Stimulated activated effector memory CD8-positive, alpha-beta T cell treated with anti-CD3 and anti-CD28 coated beads, Interleukin-12 subunit alpha, Interleukin-12 subunit beta, amount 100 ng/mL, for 72 hours (primary cell): ENCODE measurements around the gene NFATC3.

Source experiments
- ATAC-seq: fragments of 150-1000 bp; cut with Tn5 transposase; 2 replicates; pipeline ENCODE4 v1.10.0; 2021
- DNase-seq, 2 donors: peaks; one replicate each; pipeline ENCODE4 v3.0.0; 2021 to 2022; ENCODE audit warnings: low spot score in 2 of 2
- H3K27ac Mint-ChIP-seq: one replicate; pipeline ENCODE4 v1.8.0; 2022; ENCODE audit warnings: mild to moderate bottlenecking, mixed read lengths
- H3K36me3 Mint-ChIP-seq: one replicate; pipeline ENCODE4 v1.8.0; 2022; ENCODE audit warnings: mild to moderate bottlenecking, mixed read lengths
- H3K4me1 Mint-ChIP-seq: one replicate; pipeline ENCODE4 v1.8.0; 2022; ENCODE audit warnings: mixed read lengths
- H3K4me3 Mint-ChIP-seq: one replicate; pipeline ENCODE4 v1.8.0; 2022; ENCODE audit warnings: mild to moderate bottlenecking, mixed read lengths
- H3K9me3 Mint-ChIP-seq: one replicate; pipeline ENCODE4 v1.8.0; 2022; ENCODE audit warnings: mixed read lengths

NFATC3 gene

DNA sequence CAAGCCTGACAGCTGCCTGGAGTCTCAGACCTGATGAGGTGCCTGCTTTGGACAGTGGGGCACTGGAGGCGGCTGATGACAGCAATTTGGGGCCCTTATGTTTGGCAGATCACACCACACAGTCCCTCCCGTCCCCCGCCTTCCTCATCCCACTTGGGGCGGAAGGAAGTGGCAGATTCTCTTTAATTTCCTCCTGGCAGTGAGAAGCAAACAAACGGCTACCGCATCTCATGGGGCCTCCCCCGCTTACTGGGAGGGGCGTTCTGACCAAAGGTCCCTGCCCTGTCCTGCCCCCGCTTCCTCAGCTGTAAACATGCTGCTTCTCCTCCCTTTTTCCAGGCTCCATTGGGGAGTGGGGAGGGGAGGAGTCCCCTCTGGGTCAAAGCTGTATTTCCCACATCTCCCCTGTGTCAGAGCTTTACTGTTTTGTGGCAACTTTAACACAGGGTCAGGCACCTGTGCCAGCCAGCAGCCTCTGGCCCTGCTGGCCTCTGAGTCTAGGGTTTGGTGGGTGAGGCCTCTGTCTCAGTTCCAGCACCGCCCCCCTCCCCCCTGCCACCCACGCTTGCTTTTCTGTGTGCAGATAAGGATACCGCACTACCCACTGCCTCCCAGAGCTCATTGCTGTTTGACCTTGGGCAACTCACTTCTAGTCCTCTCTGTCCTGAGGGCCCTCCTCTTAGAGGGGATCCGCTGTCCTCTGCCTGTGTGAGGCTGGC is 5.4 kb upstream of the NFATC3 start:
- DNase-seq (peak; percentile 64 to 88), ATAC-seq (peak; percentile 67)
- peak overlapping the region; percentile 84 for H3K27ac Mint-ChIP-seq
- H3K36me3 Mint-ChIP-seq = peaks cover 46% of the 10 kb centered on the region
- no peaks in the 10 kb centered on the region for H3K9me3 Mint-ChIP-seq
- peak overlapping the region; percentile 80 for H3K4me3 Mint-ChIP-seq
- H3K4me1 Mint-ChIP-seq = peaks cover 84% of the 10 kb centered on the region

GRCh38 chr16:68081861-68082628 is 3.1 kb upstream of the NFATC3 start:
- Mint-ChIP-seq H3K4me1 (peaks cover 70% of the 10 kb centered on the region), H3K36me3 (peaks cover 43% of the 10 kb centered on the region), H3K27ac (peak overlapping the region; percentile 84), H3K9me3 (no peaks in the 10 kb centered on the region), H3K4me3 (peak overlapping the region; percentile 80)
- DNase-seq (no peak), ATAC-seq (peak; percentile 29)

- Mint-ChIP-seq H3K4me1 (peaks cover 70% of the 10 kb centered on the region), H3K9me3 (no peaks in the 10 kb centered on the region), H3K27ac (peak overlapping the region; percentile 84), H3K4me3 (peak overlapping the region; percentile 80), H3K36me3 (peaks cover 39% of the 10 kb centered on the region)
- DNase-seq (no peak), ATAC-seq (no peak)
Measured at GRCh38 chr16:68082629-68083238, 2.4 kb upstream of the NFATC3 start.

DNA sequence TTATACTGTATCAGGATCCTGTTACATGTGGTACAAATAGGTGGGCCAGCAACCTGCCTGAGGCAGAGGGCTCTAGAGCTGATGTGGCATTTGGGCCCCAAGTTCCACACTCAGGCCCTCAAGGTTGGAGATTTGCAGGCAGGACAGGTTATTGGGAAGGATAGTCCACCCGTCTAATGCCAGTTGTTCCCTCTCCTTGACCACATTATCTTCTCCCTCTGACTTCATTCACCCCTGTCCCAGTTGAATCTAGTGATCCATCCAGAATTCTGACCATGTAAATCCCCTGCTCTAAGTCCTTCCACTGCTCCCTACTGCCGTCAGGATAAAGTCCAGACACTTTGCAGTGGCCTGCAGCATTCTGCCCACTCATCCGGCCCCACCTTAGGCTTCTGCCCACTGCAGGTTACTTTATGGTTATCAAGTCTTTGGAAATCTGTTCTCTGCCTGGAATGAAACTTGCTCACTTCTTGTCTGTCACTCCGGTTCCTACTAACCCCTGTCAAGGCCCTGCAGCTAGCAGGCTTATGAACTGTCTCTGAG is 1.9 kb upstream of the NFATC3 start:
- ATAC-seq = no peak
- H3K4me1 Mint-ChIP-seq = peaks cover 64% of the 10 kb centered on the region
- H3K4me3 Mint-ChIP-seq = peak overlapping the region; percentile 80
- no peaks in the 10 kb centered on the region for H3K9me3 Mint-ChIP-seq
- no peak for DNase-seq
- H3K27ac Mint-ChIP-seq = peak overlapping the region; percentile 84
- H3K36me3 Mint-ChIP-seq = peaks cover 33% of the 10 kb centered on the region

GRCh38 chr16:68083861-68084503 is 1.2 kb upstream of the NFATC3 start:
- no peak for ATAC-seq
- peaks cover 33% of the 10 kb centered on the region for H3K36me3 Mint-ChIP-seq
- peak overlapping the region; percentile 84 for H3K27ac Mint-ChIP-seq
- H3K9me3 Mint-ChIP-seq = no peaks in the 10 kb centered on the region
- DNase-seq = no peak
- peak overlapping the region; percentile 80 for H3K4me3 Mint-ChIP-seq
- peaks cover 62% of the 10 kb centered on the region for H3K4me1 Mint-ChIP-seq

DNA sequence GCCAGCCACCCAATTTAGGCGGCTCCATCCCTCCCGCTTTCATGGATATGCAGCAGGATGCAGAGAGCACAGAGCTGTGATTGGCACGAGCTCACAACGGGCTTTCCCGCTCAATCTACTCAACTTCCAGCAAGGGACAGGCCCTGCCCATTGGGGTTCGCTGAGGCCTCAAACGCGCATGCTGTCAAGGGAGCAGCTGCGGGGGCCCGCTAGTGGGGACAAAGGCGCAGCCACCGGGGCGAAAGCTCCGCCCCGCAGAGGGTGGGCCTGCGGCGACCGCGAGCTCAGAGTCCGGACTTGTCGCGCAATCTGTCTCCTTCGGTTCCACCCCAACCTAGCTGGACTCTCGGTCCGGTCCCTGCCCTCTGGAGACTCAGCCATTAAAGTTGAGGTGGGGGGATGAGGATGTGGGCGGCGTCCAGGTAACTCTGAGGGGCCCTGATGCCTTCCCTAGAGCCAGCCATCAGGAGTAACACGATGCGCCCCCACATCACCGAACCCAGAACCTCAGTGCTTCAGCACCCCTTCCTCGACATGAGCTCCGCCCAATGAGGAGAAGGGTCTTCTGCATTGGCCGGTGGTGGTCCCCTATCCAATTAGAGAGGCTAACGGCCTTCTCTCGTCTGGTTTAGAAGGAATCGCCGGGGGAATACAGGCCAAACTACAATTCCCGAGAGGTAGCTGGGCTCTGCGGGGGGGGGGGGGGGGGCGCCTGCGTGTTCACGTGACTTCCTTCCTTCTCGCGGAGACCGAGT is 489 bp upstream of the NFATC3 start:
- peaks cover 61% of the 10 kb centered on the region for H3K4me1 Mint-ChIP-seq
- peak overlapping the region; percentile 80 for H3K4me3 Mint-ChIP-seq
- DNase-seq (peak; percentile 81 to 97), ATAC-seq (peak; percentile 73)
- peaks cover 28% of the 10 kb centered on the region for H3K36me3 Mint-ChIP-seq
- H3K27ac Mint-ChIP-seq = peak overlapping the region; percentile 84
- H3K9me3 Mint-ChIP-seq = no peaks in the 10 kb centered on the region

- Mint-ChIP-seq H3K9me3 (no peaks in the 10 kb centered on the region), H3K36me3 (peaks cover 20% of the 10 kb centered on the region), H3K4me3 (peak overlapping the region; percentile 80), H3K27ac (peak overlapping the region; percentile 84), H3K4me1 (peaks cover 63% of the 10 kb centered on the region)
- DNase-seq (no peak), ATAC-seq (no peak)
Measured at GRCh38 chr16:68086336-68086841, 1.2 kb downstream of the NFATC3 start.

- DNase-seq = no peak
- peaks cover 63% of the 10 kb centered on the region for H3K4me1 Mint-ChIP-seq
- peak overlapping the region; percentile 80 for H3K4me3 Mint-ChIP-seq
- peak overlapping the region; percentile 84 for H3K27ac Mint-ChIP-seq
- no peak for ATAC-seq
- H3K9me3 Mint-ChIP-seq = no peaks in the 10 kb centered on the region
- peaks cover 20% of the 10 kb centered on the region for H3K36me3 Mint-ChIP-seq
Measured at GRCh38 chr16:68086860-68087268, 1.7 kb downstream of the NFATC3 start.

DNA sequence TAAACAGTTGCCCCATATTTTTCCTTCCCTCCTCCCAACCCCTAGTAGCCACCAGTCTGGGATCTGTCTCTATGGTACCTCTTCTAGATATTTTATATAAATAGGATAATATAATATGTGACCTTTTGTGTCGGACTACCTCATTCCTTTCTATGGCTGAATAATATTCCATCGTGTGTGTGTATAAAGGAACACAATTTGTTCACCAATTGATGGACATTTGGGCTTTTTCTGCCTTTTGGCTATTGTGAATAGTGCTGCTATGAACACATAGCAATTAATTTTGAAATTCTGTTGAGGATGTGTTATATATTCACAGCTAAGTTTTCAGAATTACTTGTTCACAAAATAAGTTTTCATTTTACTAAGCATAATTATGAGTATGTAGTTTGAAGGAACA is 2.5 kb downstream of the NFATC3 start:
- peak overlapping the region; percentile 80 for H3K4me3 Mint-ChIP-seq
- DNase-seq = no peak
- H3K36me3 Mint-ChIP-seq = peaks cover 20% of the 10 kb centered on the region
- no peaks in the 10 kb centered on the region for H3K9me3 Mint-ChIP-seq
- no peak for ATAC-seq
- peak overlapping the region; percentile 82 for H3K27ac Mint-ChIP-seq
- H3K4me1 Mint-ChIP-seq = peaks cover 59% of the 10 kb centered on the region

GRCh38 chr16:68088130-68088972 is 3.2 kb downstream of the NFATC3 start:
- no peak for DNase-seq
- peaks cover 59% of the 10 kb centered on the region for H3K4me1 Mint-ChIP-seq
- peaks cover 20% of the 10 kb centered on the region for H3K36me3 Mint-ChIP-seq
- H3K4me3 Mint-ChIP-seq = peak overlapping the region; percentile 80
- H3K9me3 Mint-ChIP-seq = no peaks in the 10 kb centered on the region
- ATAC-seq = no peak
- H3K27ac Mint-ChIP-seq = peak overlapping the region; percentile 82

DNA sequence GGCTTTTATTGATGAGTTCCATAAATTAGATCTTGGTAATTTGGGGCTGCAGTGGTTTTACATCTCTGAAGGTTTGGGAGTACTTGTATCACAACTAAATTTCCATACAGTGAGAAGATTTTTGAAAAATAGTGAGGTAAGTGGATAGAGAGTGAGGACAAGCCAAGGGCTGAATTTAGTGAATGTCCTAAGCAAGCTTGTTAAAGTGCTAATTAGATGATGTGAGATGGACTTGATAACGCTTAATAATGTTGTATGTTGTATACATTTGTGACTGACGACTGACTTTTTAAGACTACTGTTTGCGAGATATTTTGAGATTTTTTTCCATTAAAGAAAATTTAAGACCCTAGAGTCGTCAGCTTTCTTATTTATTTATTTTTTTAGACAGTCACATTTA is 3.9 kb downstream of the NFATC3 start:
- no peak for DNase-seq
- ATAC-seq = no peak
- Mint-ChIP-seq H3K4me3 (peak overlapping the region; percentile 80), H3K4me1 (peaks cover 59% of the 10 kb centered on the region), H3K27ac (peak overlapping the region; percentile 75), H3K36me3 (peaks cover 22% of the 10 kb centered on the region), H3K9me3 (no peaks in the 10 kb centered on the region)

GRCh38 chr16:68090130-68090529 is 5.0 kb downstream of the NFATC3 start:
- Mint-ChIP-seq H3K4me3 (peak overlapping the region; percentile 80), H3K36me3 (peaks cover 23% of the 10 kb centered on the region), H3K27ac (peak overlapping the region; percentile 75), H3K9me3 (no peaks in the 10 kb centered on the region), H3K4me1 (peaks cover 67% of the 10 kb centered on the region)
- no peak for ATAC-seq
- no peak for DNase-seq

DNA sequence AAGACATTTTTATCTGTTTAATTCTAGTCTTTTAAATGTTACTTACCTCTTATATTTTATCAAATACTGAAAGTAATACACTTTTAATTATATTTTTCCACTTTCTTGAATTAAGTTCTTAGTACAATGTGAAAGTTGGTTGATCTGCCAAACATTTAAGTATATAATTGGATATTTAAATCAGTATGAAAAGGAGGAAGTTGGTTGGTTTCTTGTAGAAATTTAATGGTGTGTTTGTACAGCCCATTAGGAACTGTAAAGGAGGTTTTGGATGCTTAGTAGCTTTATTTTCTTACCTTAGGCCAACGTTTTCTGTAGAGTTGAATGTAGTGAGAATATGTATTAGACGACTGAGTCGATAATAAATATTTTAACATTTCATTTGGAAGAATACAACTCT is 5.4 kb downstream of the NFATC3 start:
- peaks cover 23% of the 10 kb centered on the region for H3K36me3 Mint-ChIP-seq
- ATAC-seq (no peak), DNase-seq (no peak)
- peak overlapping the region; percentile 75 for H3K27ac Mint-ChIP-seq
- no peaks in the 10 kb centered on the region for H3K9me3 Mint-ChIP-seq
- peaks cover 71% of the 10 kb centered on the region for H3K4me1 Mint-ChIP-seq
- peak overlapping the region; percentile 80 for H3K4me3 Mint-ChIP-seq
